ENCODE results near the gene GDPD5.

Gene GDPD5

GRCh38 chr11:75502138-75502537 lies 23.6 kb downstream of the GDPD5 start:
- H3K9me2 ChIP-seq (replicated peaks; ENCODE audit: control insufficient read depth, low read length) = no peaks in the 10 kb centered on the region
- no peak overlapping the region for H3K27ac ChIP-seq (ENCODE audit: low read depth, low read length)

DNA sequence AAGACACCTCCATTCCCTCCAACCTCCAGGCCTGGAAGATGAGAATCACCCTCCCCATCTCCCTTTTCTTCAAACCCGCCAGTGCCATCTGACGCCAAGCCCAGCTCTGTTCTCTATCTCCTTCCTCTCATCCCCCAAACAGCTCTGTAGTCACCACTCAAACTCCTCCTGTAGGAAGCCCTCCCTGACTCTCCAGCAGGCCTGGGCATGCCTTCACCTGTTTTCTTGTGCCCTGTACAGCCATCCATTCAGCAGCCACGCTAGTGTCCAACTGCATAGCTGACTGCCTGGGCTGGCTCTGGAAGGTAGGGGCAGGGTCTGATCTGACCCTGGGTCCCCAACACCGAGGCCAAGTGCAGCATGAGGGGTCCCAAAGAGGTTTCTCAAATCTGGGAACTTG lies 25.0 kb downstream of the GDPD5 start:
- Histone ChIP-seq H3F3A (ENCODE audit: control insufficient read depth, insufficient read depth) (no peaks in the 10 kb centered on the region), H4K20me1 (ENCODE audit: control insufficient read depth, insufficient read depth, low read depth, low read length) (no peaks in the 10 kb centered on the region), H3K4me2 (ENCODE audit: low read length) (no peak overlapping the region), H3K9me3 (ENCODE audit: control insufficient read depth, insufficient read depth, low read length) (no peaks in the 10 kb centered on the region), H3K4me3 (ENCODE audit: low read length) (no peak overlapping the region), H3K27me3 (ENCODE audit: control insufficient read depth, low read length) (no peaks in the 10 kb centered on the region), H3K27ac (ENCODE audit: low read depth, low read length) (no peak overlapping the region), H3K4me1 (ENCODE audit: control insufficient read depth, low read length) (peaks cover 27% of the 10 kb centered on the region), H3K9me2 (replicated peaks; ENCODE audit: control insufficient read depth, low read length) (no peaks in the 10 kb centered on the region), H3K79me2 (ENCODE audit: control insufficient read depth, low read length) (no peaks in the 10 kb centered on the region), H3K36me3 (ENCODE audit: control insufficient read depth, low read length) (no peaks in the 10 kb centered on the region)
- TF ChIP-seq EZH2phosphoT487 (IDR thresholded peaks at IDR 0.05; ENCODE audit: borderline replicate concordance, low read length) (no peak), CTCF (IDR thresholded peaks at IDR 0.05; ENCODE audit: low read depth, low read length, poor library complexity, severe bottlenecking) (no peak)

More at GRCh38 chr11:75502138-75502537, 23.6 kb downstream of the GDPD5 start:
- Histone ChIP-seq H3K4me2 (ENCODE audit: low read length) (no peak overlapping the region), H3K79me2 (ENCODE audit: control insufficient read depth, low read length) (no peaks in the 10 kb centered on the region), H3K9me3 (ENCODE audit: control insufficient read depth, insufficient read depth, low read length) (no peaks in the 10 kb centered on the region), H3K4me3 (ENCODE audit: low read length) (no peak overlapping the region), H3F3A (ENCODE audit: control insufficient read depth, insufficient read depth) (no peaks in the 10 kb centered on the region), H4K20me1 (ENCODE audit: control insufficient read depth, insufficient read depth, low read depth, low read length) (no peaks in the 10 kb centered on the region), H3K36me3 (ENCODE audit: control insufficient read depth, low read length) (no peaks in the 10 kb centered on the region), H3K27me3 (ENCODE audit: control insufficient read depth, low read length) (no peaks in the 10 kb centered on the region), H3K4me1 (ENCODE audit: control insufficient read depth, low read length) (peaks cover 31% of the 10 kb centered on the region)
- TF ChIP-seq EZH2phosphoT487 (IDR thresholded peaks at IDR 0.05; ENCODE audit: borderline replicate concordance, low read length) = no peak
- TF ChIP-seq CTCF (IDR thresholded peaks at IDR 0.05; ENCODE audit: low read depth, low read length, poor library complexity, severe bottlenecking) = no peak

DNA sequence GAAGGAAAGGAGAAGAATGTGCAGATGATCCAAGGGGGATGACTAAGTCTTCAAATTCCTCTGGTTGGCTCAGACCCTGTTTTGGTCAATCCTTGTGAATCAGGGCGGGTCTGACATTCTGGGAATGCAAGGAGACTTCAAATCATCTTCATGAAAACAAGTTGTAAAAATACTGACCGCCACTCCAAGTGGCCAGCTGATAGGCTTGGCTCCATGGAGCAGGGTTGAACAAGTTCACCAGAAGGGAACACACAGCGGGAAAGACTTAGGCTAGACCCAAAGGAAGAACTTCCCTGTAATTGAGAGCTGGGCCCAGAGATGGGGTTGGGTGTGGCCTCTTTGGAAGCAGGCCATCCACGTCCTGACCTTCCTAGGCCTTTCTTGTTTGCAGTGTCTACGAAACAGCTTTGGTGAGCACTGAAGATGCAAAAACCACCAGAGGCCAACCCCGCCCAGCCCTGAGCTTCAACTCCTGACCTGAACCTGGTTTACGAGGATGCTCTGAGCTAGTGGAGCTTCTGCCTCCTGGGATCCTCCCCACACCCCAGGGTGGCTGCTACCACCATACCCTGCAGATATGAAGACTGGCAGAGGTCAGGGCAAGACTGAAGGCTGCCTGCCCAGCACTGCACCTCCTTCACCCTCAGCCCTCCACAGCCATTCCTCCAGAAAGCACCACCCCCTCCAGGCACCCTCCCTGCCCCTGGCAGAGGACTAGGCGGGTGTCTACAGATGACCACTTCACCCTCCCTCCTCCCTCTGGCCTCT lies 26.1 kb downstream of the GDPD5 start:
- Histone ChIP-seq H3K9me3 (ENCODE audit: control insufficient read depth, insufficient read depth, low read length) (no peaks in the 10 kb centered on the region), H3K4me2 (ENCODE audit: low read length) (no peak overlapping the region), H3K4me3 (ENCODE audit: low read length) (no peak overlapping the region), H3K27ac (ENCODE audit: low read depth, low read length) (no peak overlapping the region), H3K4me1 (ENCODE audit: control insufficient read depth, low read length) (peaks cover 27% of the 10 kb centered on the region), H3K79me2 (ENCODE audit: control insufficient read depth, low read length) (no peaks in the 10 kb centered on the region), H3K27me3 (ENCODE audit: control insufficient read depth, low read length) (no peaks in the 10 kb centered on the region), H3F3A (ENCODE audit: control insufficient read depth, insufficient read depth) (no peaks in the 10 kb centered on the region), H4K20me1 (ENCODE audit: control insufficient read depth, insufficient read depth, low read depth, low read length) (no peaks in the 10 kb centered on the region), H3K36me3 (ENCODE audit: control insufficient read depth, low read length) (no peaks in the 10 kb centered on the region), H3K9me2 (replicated peaks; ENCODE audit: control insufficient read depth, low read length) (no peaks in the 10 kb centered on the region)
- TF ChIP-seq CTCF (IDR thresholded peaks at IDR 0.05; ENCODE audit: low read depth, low read length, poor library complexity, severe bottlenecking) (no peak), EZH2phosphoT487 (IDR thresholded peaks at IDR 0.05; ENCODE audit: borderline replicate concordance, low read length) (no peak)

Measured in DOHH2 (cell line).